Fibroblast of villous mesenchyme (primary cell): ENCODE results near the gene BBS12. TPM values are rescaled to one million over a fixed set of nuclear protein-coding genes. Genes with fewer than 3 reads are reported as not detected.

Source experiments
- DNase-seq: peaks from one replicate; pipeline ENCODE4 v3.0.0-alpha.2; 2010; ENCODE audit warnings: low read depth
- H3K4me3 ChIP-seq: 2 replicates; pipeline ENCODE4 v1.5.1; 2011; ENCODE audit warnings: low read depth, mild to moderate bottlenecking, low read length
- CTCF ChIP-seq: IDR thresholded peaks from 2 replicates; pipeline ENCODE4 v1.5.1; 2012; ENCODE audit warnings: low read depth, mild to moderate bottlenecking, low read length; ENCODE audit not compliant: insufficient read depth
- total RNA-seq: library from RNA; depleted of rRNA; stranded (reverse); fragments of >200 nt; gene quantifications from 2 replicates; pipeline ENCODE4 v1.2.3, GENCODE V29; 2012

Gene BBS12
- total RNA-seq, 1 donor: 4.7 TPM

- DNase-seq: no peak
- TF ChIP-seq CTCF: no peak
Measured at GRCh38 chr4:122787940-122788339, 55.4 kb downstream of the BBS12 start.

GRCh38 chr4:122788935-122789334, 56.4 kb downstream of the BBS12 start:
- no peak for TF ChIP-seq CTCF
- no peak overlapping the region for H3K4me3 ChIP-seq
- DNase-seq: no peak

More at GRCh38 chr4:122787940-122788339, 55.4 kb downstream of the BBS12 start:
- H3K4me3 ChIP-seq: no peak overlapping the region

- H3K4me3 ChIP-seq: no peak overlapping the region
- DNase-seq: no peak
- TF ChIP-seq CTCF: no peak
Measured at GRCh38 chr4:122793811-122794210, 61.3 kb downstream of the BBS12 start.

Other genes with a start within 250 kb of the BBS12 start
- gene IL21, start 111.6 kb upstream of the BBS12 start, total RNA-seq: not detected in 2 replicates
- 66.0 and 176 TPM in 2 replicates for gene FGF2, start 94.1 kb downstream of the BBS12 start, total RNA-seq
- gene NUDT6, start 189.9 kb downstream of the BBS12 start, total RNA-seq: 3.9 and 6.8 TPM in 2 replicates